GM23338 (cell line): ENCODE data around the gene TMEM11. TPM values are rescaled to one million over a fixed set of nuclear protein-coding genes. Genes with fewer than 3 reads are reported as not detected.

Source experiments
- ATAC-seq: fragments of 200-7000 bp; cut with Tn5 transposase; 3 replicates; pipeline ENCODE4 v1.9.1; 2020
- DNase-seq: peaks from one replicate; pipeline ENCODE4 v3.0.0-alpha.2; 2015; ENCODE audit warnings: low spot score
- H2AFZ ChIP-seq: fragments of 200-600 bp; sonication (generic); 2 replicates; pipeline ENCODE4 v1.8.0; 2016; ENCODE audit warnings: antibody characterized with exemption, mild to moderate bottlenecking, moderate library complexity
- H3F3A ChIP-seq: fragments of 200-600 bp; sonication (generic); replicated peaks from 2 replicates; pipeline ENCODE4 v1.8.0; 2017; ENCODE audit warnings: antibody characterized with exemption, mixed run types, low read depth
- H3K27ac ChIP-seq: fragments of 200-600 bp; sonication (generic); 2 replicates; pipeline ENCODE4 v1.6.1; 2016; ENCODE audit warnings: low read depth
- H3K27me3 ChIP-seq: fragments of 200-600 bp; sonication (generic); 2 replicates; pipeline ENCODE4 v1.8.0; 2016; ENCODE audit warnings: mild to moderate bottlenecking, mixed run types, moderate library complexity; ENCODE audit not compliant: insufficient read depth
- H3K36me3 ChIP-seq: fragments of 200-600 bp; sonication (generic); 2 replicates; pipeline ENCODE4 v1.8.0; 2016; ENCODE audit warnings: mild to moderate bottlenecking; ENCODE audit not compliant: insufficient read depth
- H3K4me1 ChIP-seq: fragments of 200-600 bp; sonication (generic); 2 replicates; pipeline ENCODE4 v1.8.0; 2016; ENCODE audit warnings: mild to moderate bottlenecking, moderate library complexity; ENCODE audit not compliant: insufficient read depth
- H3K4me2 ChIP-seq: fragments of 200-600 bp; sonication (generic); 2 replicates; pipeline ENCODE4 v1.7.1; 2017; ENCODE audit warnings: mixed run types
- H3K4me3 ChIP-seq: fragments of 200-600 bp; sonication (generic); 2 replicates; pipeline ENCODE4 v1.6.1; 2016; ENCODE audit warnings: mixed run types
- H3K79me2 ChIP-seq: fragments of 200-600 bp; sonication (generic); replicated peaks from 2 replicates; pipeline ENCODE4 v1.8.0; 2017; ENCODE audit warnings: mild to moderate bottlenecking; ENCODE audit not compliant: insufficient read depth
- H3K9me2 ChIP-seq: fragments of 200-600 bp; sonication (generic); 2 replicates; pipeline ENCODE4 v1.8.0; 2017; ENCODE audit not compliant: insufficient read depth
- H4K20me1 ChIP-seq: fragments of 200-600 bp; sonication (generic); replicated peaks from 2 replicates; pipeline ENCODE4 v1.8.0; 2017; ENCODE audit warnings: mild to moderate bottlenecking; ENCODE audit not compliant: insufficient read depth
- H3K27ac Mint-ChIP-seq: 2 replicates; pipeline ENCODE4 v1.8.0; 2020; ENCODE audit warnings: inconsistent platforms, mild to moderate bottlenecking, moderate library complexity, mixed read lengths
- H3K27me3 Mint-ChIP-seq: 3 replicates; pipeline ENCODE4 v1.8.0; 2022; ENCODE audit warnings: low read depth, mild to moderate bottlenecking, moderate library complexity, mixed read lengths, inconsistent platforms; ENCODE audit not compliant: insufficient read depth, poor library complexity
- H3K36me3 Mint-ChIP-seq: 3 replicates; pipeline ENCODE4 v1.8.0; 2021; ENCODE audit warnings: low read depth, mild to moderate bottlenecking, inconsistent platforms, moderate library complexity, mixed read lengths
- H3K4me1 Mint-ChIP-seq: 3 replicates; pipeline ENCODE4 v1.8.0; 2020; ENCODE audit warnings: mild to moderate bottlenecking, inconsistent platforms, mixed read lengths
- H3K4me3 Mint-ChIP-seq: 3 replicates; pipeline ENCODE4 v1.8.0; 2021; ENCODE audit warnings: moderate library complexity, mild to moderate bottlenecking, inconsistent platforms, mixed read lengths
- H3K9me3 Mint-ChIP-seq: 3 replicates; pipeline ENCODE4 v1.8.0; 2020; ENCODE audit warnings: moderate library complexity, mild to moderate bottlenecking, inconsistent platforms, mixed read lengths
- CREB1 ChIP-seq: fragments of 250-450 bp; sonication (Bioruptor Pico); IDR thresholded peaks from 2 replicates; pipeline ENCODE4 v1.5.0; 2020; ENCODE audit warnings: low read depth, mild to moderate bottlenecking, moderate library complexity
- POLR2AphosphoS5 ChIP-seq: IDR thresholded peaks from 2 replicates; pipeline ENCODE4 v1.6.1; 2016; ENCODE audit warnings: antibody characterized with exemption, low read depth
- ZNF114 ChIP-seq: fragments of 250-450 bp; sonication (Bioruptor Pico); IDR thresholded peaks from 2 replicates; pipeline ENCODE4 v1.5.0; 2020; ENCODE audit warnings: mild to moderate bottlenecking, moderate library complexity
- ZNF331 ChIP-seq: fragments of 250-450 bp; sonication (Bioruptor Pico); IDR thresholded peaks from 2 replicates; pipeline ENCODE4 v1.5.0; 2020; ENCODE audit warnings: low read depth, mild to moderate bottlenecking, moderate library complexity
- polyA plus RNA-seq: library from polyadenylated mRNA; unstranded; fragments of >200 nt; fragmentation: Nextera tagmentation; extraction: Ambion mirVana; gene quantifications from 2 replicates; pipeline ENCODE4 v1.2.1, GENCODE V29; 2016
- total RNA-seq: library from RNA; depleted of rRNA; stranded (reverse); fragments of >200 nt; shearing (Covaris generic); gene quantifications from 2 replicates; pipeline ENCODE4 v1.2.3, GENCODE V29; 2014
- TF ChIP-seq, protein P1 (sequence below): IDR thresholded peaks from 2 replicates; pipeline ENCODE4 v1.6.1; 2016; ENCODE audit warnings: antibody characterized with exemption
- TF ChIP-seq, protein P2 (sequence below): fragments of 250-450 bp; sonication (Bioruptor Pico); IDR thresholded peaks from 2 replicates; pipeline ENCODE4 v1.5.0; 2020; ENCODE audit warnings: mild to moderate bottlenecking, moderate library complexity
- TF ChIP-seq, protein P3 (sequence below): IDR thresholded peaks from one replicate; pipeline ENCODE4 v1.6.1; 2018; ENCODE audit warnings: antibody characterized with exemption; ENCODE audit not compliant: unreplicated experiment

TMEM11 gene
- total and polyA plus RNA-seq, 2 experiments from 2014 or later: 38.5 to 90.2 TPM

DNA sequence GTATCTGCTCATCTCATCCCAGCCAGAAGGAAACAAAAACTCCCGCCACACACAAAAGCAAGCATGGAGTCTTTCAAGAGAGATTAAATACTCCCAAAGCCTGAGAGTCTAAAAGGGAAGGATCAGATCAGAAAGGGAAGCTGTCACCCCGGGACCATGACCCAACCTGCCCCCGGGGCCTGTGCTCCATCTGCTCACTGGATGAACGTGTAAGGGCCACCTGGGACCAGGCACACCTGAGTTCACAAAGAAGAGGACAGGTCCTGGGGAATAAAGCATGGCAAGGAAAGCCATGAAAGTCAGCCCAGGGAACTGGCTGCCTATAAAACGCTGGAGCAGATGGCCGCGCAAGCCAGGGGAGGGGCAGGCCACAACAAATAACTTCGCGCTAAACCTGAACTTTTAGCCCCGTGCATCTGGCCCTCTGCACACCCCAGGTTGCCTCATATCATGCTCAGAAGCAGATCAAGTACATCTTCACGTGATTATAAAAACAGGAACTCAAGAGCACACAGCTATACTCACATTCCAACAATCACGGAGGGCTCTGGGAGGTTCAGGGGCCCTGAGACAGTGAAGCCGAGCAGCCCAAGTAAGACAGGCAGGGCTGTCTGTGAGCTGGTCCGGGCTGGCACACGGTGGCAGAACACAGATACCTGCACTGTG is 3.4 kb downstream of the TMEM11 start:
- H3K4me3 Mint-ChIP-seq: no peak overlapping the region
- H3K36me3 ChIP-seq: peaks cover 6% of the 10 kb centered on the region; the same call in 1 of the 2 replicates
- no peak overlapping the region for H2AFZ ChIP-seq
- peaks cover 83% of the 10 kb centered on the region for H3K79me2 ChIP-seq
- no peaks in the 10 kb centered on the region for H3K27me3 ChIP-seq
- peaks cover 25% of the 10 kb centered on the region for H3K36me3 Mint-ChIP-seq
- no peaks in the 10 kb centered on the region for H3K9me2 ChIP-seq
- no peak overlapping the region for H3K4me3 ChIP-seq
- H3K27me3 Mint-ChIP-seq: peaks cover 2% of the 10 kb centered on the region
- H3K27ac ChIP-seq: 0 out of 2 replicates have a peak overlapping the region, but pooled peaks have one; percentile 19
- peaks cover 28% of the 10 kb centered on the region for H3K4me1 Mint-ChIP-seq
- H3F3A ChIP-seq: peaks cover 6% of the 10 kb centered on the region
- peaks cover 18% of the 10 kb centered on the region for H3K4me1 ChIP-seq
- TF ChIP-seq, protein P1, sequence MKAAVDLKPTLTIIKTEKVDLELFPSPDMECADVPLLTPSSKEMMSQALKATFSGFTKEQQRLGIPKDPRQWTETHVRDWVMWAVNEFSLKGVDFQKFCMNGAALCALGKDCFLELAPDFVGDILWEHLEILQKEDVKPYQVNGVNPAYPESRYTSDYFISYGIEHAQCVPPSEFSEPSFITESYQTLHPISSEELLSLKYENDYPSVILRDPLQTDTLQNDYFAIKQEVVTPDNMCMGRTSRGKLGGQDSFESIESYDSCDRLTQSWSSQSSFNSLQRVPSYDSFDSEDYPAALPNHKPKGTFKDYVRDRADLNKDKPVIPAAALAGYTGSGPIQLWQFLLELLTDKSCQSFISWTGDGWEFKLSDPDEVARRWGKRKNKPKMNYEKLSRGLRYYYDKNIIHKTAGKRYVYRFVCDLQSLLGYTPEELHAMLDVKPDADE: no peak
- TF ChIP-seq, protein P2, sequence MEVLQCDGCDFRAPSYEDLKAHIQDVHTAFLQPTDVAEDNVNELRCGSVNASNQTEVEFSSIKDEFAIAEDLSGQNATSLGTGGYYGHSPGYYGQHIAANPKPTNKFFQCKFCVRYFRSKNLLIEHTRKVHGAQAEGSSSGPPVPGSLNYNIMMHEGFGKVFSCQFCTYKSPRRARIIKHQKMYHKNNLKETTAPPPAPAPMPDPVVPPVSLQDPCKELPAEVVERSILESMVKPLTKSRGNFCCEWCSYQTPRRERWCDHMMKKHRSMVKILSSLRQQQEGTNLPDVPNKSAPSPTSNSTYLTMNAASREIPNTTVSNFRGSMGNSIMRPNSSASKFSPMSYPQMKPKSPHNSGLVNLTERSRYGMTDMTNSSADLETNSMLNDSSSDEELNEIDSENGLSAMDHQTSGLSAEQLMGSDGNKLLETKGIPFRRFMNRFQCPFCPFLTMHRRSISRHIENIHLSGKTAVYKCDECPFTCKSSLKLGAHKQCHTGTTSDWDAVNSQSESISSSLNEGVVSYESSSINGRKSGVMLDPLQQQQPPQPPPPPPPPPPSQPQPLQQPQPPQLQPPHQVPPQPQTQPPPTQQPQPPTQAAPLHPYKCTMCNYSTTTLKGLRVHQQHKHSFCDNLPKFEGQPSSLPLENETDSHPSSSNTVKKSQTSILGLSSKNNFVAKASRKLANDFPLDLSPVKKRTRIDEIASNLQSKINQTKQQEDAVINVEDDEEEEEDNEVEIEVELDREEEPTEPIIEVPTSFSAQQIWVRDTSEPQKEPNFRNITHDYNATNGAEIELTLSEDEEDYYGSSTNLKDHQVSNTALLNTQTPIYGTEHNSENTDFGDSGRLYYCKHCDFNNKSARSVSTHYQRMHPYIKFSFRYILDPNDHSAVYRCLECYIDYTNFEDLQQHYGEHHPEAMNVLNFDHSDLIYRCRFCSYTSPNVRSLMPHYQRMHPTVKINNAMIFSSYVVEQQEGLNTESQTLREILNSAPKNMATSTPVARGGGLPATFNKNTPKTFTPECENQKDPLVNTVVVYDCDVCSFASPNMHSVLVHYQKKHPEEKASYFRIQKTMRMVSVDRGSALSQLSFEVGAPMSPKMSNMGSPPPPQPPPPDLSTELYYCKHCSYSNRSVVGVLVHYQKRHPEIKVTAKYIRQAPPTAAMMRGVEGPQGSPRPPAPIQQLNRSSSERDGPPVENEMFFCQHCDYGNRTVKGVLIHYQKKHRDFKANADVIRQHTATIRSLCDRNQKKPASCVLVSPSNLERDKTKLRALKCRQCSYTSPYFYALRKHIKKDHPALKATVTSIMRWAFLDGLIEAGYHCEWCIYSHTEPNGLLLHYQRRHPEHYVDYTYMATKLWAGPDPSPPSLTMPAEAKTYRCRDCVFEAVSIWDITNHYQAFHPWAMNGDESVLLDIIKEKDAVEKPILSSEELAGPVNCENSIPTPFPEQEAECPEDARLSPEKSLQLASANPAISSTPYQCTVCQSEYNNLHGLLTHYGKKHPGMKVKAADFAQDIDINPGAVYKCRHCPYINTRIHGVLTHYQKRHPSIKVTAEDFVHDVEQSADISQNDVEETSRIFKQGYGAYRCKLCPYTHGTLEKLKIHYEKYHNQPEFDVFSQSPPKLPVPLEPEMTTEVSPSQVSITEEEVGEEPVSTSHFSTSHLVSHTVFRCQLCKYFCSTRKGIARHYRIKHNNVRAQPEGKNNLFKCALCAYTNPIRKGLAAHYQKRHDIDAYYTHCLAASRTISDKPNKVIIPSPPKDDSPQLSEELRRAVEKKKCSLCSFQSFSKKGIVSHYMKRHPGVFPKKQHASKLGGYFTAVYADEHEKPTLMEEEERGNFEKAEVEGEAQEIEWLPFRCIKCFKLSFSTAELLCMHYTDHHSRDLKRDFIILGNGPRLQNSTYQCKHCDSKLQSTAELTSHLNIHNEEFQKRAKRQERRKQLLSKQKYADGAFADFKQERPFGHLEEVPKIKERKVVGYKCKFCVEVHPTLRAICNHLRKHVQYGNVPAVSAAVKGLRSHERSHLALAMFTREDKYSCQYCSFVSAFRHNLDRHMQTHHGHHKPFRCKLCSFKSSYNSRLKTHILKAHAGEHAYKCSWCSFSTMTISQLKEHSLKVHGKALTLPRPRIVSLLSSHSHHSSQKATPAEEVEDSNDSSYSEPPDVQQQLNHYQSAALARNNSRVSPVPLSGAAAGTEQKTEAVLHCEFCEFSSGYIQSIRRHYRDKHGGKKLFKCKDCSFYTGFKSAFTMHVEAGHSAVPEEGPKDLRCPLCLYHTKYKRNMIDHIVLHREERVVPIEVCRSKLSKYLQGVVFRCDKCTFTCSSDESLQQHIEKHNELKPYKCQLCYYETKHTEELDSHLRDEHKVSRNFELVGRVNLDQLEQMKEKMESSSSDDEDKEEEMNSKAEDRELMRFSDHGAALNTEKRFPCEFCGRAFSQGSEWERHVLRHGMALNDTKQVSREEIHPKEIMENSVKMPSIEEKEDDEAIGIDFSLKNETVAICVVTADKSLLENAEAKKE: no peak
- TF ChIP-seq ZNF331 (CRISPR knock-in tag) (no peak), CREB1 (CRISPR knock-in tag) (no peak), ZNF114 (no peak), POLR2AphosphoS5 (no peak)
- TF ChIP-seq, protein P3, sequence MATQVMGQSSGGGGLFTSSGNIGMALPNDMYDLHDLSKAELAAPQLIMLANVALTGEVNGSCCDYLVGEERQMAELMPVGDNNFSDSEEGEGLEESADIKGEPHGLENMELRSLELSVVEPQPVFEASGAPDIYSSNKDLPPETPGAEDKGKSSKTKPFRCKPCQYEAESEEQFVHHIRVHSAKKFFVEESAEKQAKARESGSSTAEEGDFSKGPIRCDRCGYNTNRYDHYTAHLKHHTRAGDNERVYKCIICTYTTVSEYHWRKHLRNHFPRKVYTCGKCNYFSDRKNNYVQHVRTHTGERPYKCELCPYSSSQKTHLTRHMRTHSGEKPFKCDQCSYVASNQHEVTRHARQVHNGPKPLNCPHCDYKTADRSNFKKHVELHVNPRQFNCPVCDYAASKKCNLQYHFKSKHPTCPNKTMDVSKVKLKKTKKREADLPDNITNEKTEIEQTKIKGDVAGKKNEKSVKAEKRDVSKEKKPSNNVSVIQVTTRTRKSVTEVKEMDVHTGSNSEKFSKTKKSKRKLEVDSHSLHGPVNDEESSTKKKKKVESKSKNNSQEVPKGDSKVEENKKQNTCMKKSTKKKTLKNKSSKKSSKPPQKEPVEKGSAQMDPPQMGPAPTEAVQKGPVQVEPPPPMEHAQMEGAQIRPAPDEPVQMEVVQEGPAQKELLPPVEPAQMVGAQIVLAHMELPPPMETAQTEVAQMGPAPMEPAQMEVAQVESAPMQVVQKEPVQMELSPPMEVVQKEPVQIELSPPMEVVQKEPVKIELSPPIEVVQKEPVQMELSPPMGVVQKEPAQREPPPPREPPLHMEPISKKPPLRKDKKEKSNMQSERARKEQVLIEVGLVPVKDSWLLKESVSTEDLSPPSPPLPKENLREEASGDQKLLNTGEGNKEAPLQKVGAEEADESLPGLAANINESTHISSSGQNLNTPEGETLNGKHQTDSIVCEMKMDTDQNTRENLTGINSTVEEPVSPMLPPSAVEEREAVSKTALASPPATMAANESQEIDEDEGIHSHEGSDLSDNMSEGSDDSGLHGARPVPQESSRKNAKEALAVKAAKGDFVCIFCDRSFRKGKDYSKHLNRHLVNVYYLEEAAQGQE: no peak
- peak overlapping the region; percentile 48; the same call in 1 of the 2 replicates for H3K27ac Mint-ChIP-seq
- peaks cover 56% of the 10 kb centered on the region for H4K20me1 ChIP-seq
- DNase-seq: no peak
- H3K4me2 ChIP-seq: no peak overlapping the region
- no peak for ATAC-seq
- H3K9me3 Mint-ChIP-seq: no peaks in the 10 kb centered on the region
